GM18873 (cell line): ENCODE results near the gene JPH2.
"Not testable (repeated sequence)": the region's sequence is repeated elsewhere in the genome, so short reads cannot be mapped to it uniquely, and the experiment has no call there.

Source experiments
- ATAC-seq: cut with Tn5 transposase; IDR thresholded peaks from one replicate; pipeline ENCODE4 v1.9.1; 2021; ENCODE audit warnings: mild to moderate bottlenecking, moderate library complexity, moderate number of reproducible peaks; ENCODE audit not compliant: unreplicated experiment, low FRiP score

The JPH2 gene

DNA sequence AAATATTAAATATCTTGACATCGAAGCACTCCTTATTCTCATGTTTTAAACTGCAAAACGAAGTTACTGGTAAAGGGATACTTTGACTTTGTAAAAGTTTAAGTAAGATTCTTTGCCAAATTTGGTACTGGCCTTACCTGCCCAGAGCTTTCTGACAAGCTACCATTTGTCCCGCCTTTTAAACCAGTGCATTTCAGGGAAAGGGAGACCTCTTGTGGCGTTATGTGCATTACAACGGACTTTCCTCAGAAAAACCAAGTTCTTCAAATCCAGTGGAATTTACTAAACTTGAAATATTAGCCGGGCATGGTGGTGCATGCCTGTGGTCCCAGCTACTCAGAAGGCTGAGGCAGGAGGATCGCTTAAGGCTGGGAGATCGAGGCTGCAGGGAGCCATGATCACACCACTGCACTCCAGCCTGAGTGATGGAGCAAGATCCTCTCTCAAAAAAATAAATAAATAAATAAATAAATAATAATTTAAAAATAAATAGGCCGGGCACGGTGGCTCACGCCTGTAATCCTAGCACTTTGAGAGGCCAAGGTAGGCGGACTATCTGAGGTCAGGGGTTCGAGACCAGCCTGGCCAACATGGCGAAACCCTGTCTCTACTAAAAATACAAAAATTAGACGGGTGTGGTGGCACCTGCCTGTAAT is 3.3 kb upstream of the JPH2 start:
- ATAC-seq: not testable (repeated sequence)

DNA sequence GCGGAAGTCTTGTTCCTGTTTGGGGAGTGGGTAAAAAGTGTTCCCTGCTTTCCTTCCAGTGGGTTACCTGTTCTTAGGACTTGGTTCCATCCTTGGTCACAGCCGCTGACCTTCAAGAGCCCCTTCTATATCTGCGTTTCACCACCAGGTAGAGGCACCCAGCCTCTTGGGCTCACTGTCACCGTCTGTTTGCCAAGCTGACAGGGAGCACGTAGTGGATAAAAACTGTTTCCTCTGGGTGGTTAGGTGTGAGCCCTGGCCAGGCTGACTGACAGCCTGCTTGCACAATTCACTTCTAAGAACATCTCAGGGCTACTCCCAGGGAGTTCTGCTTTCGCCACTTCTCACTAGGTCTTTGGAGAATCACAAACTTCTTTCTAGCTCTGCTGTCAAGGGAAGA is 1.8 kb upstream of the JPH2 start:
- no peak for ATAC-seq

DNA sequence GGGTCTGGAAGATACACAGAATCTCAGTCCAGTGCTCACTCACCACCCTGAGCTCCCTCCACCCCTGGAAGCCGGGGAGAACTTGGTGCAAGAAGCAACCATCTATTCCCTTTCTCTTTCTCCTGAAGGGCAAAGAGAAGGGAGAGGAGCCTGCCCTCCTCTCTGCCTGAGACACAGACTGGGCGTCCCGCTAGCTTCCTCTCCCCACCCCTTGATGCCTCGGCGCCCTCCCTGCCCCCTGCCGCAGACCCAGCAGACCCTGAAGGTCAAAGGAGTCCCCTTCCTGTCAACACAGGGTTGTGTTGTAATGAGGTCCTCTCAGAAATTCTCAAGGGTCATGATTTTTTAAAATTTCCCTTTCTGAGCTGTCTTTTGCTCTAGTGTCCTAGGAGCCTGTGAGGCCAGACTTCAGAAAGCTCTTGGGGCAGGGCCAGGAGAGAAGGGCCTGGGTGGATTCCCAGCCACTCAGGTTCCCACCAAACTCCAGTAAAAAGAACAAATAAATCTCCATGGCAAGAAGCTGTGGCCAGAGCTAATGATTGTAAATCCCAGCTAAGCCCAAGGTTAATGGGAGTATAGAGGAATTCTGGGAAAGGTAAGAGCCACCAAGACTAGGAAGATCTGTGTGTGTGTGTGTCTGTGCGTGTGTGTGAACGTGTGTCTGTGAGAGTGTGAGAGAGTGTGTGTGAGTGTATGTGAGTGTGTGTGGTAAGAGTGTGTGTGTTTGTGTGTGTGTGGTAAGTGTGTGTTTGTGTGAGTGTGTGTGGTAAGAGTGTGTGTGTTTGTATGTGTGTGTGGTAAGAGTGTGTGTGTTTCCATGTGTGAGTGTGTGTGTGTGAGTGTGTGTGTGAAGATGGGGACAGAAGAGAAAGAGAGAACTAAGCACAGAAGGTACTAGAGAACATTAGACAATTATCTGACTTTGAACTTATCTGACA is 1.1 kb upstream of the JPH2 start:
- no peak for ATAC-seq

DNA sequence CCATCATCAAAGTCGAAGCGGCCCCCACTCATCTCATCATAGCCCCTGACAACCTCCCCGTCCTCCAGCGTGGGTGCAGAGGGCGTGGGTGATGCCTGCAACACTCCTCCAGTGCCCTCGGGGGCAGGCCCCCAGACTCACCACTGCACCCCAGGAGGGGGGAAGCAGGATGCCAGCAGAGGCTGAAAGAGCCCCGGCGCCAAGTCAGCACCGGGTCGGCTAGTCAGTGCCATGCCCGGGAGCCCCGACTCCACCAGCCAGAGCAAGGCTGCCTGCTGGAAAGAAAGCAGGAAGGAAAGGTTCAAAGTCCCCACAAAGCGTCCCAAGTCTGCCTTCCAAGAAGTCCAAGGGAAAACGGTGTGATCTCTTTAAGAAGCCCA is 324 bp downstream of the JPH2 start:
- ATAC-seq: no peak

DNA sequence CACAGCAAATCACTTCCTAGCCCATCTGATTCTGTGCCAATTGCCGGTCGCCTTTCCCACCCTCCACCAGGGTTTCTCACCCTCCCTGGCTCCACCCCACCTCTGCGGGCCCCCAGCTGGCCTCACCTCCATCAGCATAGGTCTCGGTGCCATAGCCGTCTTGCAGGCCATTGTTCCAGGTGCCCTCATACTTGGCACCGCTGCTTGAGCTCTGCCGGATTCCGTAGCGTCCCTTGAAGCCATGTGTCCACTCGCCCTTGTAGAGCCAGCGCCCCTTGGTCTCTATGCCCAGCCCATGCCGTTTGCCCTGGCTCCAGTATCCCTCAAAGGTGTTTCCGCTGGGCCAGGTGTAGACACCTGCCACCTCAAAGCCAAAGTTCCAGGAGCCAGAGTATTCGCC is 787 bp downstream of the JPH2 start:
- ATAC-seq: no peak

DNA sequence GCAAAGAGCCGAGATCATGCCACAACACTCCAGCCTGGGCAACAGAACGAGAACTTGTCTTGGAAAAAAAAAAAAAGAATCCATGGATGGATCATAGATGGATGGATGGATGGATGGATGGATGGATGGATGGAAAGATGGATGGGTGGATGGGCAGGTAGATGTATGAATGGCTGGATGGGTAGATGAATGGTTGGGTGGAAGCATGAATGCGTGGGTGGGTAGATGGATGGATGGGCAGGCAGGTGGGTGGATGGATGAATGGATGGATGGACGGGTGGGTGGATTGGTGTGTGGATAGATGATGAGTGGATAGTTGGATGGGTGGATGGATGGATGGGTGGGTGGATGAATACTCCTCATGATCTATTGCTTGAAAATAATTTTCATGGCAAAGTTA is 1.4 kb downstream of the JPH2 start:
- no peak for ATAC-seq

DNA sequence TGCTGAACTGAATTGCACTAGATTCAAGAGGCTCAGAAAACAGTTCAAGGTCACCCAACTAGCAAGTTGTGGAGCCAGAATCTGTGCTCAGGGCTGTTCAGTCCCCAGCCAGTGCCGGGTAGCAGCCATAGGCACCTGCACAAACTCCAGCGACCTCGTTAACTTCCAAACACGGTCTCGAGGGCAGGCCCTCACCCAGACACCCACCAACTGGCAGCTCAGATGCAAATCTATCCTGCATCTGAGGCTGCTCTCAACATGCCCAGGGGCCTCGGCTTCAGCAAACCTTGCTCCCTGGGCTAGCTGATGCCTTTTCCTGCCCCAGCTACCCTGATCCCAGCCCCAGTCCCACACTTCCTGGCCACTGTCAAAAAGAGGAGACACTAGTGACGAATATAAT is 3.7 kb downstream of the JPH2 start:
- no peak for ATAC-seq

DNA sequence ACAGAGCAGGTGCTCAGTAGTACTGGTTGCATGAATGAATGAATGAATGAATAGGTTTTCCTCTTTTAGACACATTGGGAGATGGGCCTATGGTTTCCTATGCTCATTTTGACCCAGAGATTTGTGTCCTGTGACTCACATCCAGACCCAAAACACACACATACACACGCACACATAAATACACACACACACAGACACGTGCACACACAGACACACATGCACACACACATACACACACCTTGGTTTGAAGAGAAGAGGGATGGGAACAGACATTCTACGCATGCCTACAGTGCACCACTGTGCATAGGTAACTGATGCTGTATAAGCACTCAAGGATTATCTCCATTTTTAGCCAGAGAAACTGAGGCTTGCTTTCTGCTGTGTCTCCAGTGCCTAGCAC is 4.1 kb downstream of the JPH2 start:
- no peak for ATAC-seq

DNA sequence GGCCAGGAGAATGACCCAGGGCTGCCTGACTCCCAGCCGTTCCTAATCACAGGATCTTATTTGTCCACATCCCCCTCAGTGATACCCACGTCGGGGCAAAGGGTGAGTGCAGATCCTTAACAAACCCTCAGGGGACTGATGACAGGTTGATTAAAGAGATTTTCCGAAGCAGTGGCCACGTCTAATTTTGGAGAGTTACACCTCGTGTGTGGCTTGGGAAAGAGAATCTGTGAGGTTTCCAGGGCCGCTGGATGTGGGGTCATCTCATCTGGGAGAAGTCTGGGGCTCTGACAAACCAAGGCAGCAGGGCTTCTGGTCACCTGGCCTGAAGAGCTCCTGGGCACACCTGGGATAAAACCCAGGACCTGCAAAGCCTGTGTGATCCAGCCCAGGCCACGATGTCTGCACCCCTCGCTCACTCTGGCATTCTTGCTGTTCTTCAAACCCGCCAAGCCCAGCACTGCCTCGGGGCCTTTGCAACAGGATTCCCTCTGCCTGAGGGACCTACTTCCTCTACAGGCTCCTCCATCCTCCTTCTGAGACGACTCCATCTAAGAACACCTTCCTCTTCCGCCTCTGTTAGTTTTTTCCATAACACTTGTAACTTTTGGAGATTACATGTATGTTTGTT is 4.7 kb downstream of the JPH2 start:
- ATAC-seq: no peak

DNA sequence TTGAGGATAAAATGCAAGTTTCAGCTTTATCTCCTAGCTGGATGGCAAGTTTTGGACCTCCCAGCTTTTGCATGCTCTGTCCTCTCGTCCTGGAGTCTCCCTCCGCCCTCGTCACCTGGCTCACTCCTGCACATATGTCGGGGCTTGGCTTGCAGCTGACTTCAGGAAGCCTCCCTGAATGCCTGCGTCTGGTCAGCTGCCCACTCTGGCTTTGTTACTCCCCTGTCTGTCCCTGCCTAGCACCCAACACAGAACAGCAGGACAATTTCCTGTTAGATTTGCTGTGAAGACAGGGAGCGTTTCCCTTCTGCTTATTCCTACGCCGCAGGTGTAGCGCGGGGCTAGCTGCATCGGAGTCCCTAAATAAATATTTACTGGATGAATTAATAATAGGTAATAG is 5.4 kb downstream of the JPH2 start:
- no peak for ATAC-seq

DNA sequence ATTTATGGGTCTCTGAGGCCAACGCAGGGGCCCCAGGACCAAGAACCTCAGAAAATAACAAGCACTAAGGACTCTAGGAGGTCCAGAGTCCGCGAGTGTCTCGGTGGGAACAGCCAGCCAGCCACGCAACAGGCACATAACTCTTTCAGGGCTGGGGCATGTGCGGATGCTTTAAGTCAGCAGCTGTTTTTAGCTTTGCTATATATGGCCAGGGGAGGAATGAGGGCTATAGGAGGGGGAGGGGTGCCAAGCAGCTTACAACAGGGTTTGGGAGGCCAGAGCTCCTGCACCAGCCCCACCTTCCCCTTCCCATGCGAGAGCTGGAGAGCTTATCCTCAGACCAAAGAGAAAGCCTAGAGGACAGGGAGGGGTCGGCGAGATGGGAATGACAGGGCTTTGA is 6.2 kb downstream of the JPH2 start:
- no peak for ATAC-seq

DNA sequence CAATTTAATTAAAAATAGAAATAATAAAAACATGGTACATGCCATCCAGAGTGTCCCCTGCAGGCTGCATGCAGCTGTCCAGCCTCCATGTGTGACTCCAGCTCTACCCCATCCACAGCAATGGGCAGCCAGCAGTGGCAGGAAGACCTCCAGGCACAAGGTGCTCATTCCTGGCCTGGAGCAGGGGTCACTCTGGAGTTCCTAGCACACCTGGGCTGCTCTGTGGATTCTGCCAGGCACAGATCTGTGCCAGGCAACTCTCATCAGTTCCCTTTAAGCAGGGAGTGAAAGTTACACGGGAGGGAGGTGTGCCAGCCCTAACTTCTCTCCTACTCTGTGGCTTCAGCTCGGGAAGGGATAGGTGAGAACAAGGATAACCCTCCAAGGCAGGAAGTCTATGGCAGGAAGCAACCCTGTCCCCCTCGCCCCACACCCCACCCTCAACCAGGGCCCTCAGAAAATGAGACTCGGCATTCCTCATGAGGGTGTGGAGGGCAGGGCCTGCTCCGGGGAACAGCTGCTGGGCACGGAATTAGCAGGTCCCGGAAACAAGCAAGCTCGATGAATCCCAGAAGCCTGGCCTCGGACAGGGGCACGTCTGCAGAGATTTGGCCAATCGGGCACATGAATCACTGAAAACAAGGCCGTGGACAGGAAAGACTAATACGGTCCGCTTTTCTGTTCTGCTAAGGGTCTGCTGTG is 10.0 kb downstream of the JPH2 start:
- ATAC-seq: no peak

DNA sequence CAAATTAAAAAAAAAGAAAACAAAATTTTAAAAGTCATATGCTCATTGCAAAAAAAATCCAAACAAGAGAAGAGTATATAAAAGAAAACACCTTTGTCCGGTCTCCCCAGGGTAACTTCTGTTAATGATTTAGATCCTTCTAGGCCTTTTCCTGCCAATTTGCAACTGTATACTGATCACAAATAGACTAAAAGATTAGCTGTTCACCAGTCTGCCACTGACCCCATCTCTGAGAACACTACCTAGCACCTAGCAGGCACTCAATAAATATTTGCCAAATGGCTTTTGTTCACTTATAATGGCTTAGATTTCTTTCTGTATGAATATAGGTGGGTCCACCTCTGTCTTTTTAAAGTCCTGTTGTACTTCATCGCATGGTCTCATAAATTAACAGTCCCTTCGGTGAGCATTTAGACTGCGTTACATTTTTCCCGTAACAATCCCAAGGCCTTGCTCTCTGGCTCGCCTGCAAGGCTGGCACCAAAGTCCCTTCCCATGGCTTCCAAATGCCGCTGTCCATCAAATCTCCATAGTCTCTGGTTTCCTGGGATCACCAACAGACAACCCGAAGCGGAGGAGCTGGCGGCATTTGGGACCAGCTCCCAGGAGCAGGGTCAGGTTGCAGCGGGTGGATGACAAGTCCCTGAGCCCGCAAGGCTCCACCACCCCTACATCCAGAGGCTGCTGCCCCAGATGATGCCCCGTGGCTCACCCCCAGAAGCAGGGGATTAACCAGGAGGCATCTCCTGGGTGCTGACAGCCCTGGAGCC is 11.8 kb downstream of the JPH2 start:
- ATAC-seq: no peak

DNA sequence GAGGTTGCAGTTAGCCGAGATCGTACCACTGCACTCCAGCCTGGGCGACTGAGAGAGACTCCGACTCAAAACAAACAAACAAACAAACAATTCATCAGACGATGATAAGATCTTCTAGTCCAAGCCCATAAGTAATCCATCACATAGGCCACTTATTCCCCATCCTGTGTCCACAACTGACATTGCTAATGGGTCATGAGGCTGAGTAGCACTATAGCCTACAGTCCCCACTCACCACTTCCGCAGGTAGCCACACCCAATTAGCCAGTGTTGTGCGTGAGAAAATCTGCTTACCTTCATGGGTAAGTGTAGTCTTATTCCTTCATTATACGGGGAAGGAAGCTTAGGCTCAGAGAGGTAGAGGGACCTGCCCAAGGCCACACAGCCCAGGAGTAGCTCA is 13.1 kb downstream of the JPH2 start:
- no peak for ATAC-seq

DNA sequence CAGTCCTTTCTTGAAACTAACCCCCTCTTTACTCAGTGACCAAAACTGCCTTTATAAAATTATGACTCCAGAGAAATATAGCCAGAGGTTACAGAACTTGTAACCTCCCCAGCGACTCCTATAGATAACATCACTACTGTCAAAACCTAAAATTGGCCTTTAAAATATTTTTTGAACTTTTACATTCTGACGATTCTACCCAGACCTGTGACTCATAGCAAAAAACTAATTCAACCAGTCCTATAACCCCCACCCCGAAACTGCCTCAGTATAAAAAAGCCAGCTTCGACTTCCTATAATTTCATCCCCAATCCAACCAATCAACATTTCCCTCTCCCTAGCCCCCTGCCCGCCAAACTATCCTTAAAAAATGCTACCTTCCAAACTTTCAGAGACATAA is 13.9 kb downstream of the JPH2 start:
- no peak for ATAC-seq

DNA sequence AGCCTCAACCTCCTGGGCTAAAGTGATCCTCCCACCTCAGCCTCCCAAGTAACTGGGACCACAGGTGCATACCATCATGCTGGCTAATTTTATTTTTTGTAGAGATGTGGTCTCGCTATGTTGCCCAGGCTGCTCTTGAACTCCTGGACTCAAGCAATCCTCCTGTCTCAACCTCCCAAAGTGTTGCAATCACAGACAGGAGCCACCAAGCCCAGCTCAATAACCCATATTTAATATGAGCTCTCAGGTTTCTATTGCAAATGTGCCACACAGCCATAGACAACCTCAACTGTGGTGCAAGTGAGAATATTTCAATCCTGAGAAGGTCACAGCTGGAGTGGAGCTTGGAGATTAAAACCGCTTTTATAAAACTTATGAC is 14.4 kb downstream of the JPH2 start:
- no peak for ATAC-seq

DNA sequence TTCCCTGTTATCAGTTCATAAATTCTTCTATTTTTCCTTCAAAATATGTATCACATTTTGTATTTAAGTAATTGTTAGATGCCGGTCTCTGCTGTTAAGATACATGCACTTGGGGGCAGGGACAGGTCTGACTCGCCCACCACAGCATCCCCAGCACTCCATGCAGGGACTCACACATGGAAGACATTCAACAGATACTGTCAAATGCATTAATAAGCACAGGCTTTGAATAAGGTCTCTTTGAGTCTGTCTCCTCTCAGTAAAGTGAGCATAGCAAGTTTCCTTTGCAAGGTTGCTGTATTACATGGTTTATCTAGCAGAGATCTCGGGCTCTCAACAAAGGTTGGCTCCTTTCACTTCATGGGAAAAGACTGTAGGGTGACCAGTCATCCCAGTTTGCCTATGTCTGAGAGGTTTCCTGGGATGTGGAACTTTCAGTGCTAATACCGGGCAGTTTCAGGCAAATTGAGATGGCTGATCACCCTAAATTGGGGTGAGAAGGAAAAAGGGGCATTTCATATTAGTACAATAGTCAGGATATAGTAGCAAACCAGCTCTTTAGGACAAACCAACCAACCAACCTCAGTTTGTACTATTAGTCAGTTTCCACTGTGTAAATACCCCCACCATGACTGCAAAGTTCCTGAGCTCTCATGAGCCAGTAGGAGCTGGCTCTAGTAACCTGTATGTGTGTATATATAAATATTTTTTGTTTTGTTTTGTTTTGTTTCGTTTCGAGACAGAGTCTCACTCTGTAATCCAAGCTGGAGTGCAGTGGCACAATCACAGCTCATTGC is 15.0 kb downstream of the JPH2 start:
- ATAC-seq: no peak

DNA sequence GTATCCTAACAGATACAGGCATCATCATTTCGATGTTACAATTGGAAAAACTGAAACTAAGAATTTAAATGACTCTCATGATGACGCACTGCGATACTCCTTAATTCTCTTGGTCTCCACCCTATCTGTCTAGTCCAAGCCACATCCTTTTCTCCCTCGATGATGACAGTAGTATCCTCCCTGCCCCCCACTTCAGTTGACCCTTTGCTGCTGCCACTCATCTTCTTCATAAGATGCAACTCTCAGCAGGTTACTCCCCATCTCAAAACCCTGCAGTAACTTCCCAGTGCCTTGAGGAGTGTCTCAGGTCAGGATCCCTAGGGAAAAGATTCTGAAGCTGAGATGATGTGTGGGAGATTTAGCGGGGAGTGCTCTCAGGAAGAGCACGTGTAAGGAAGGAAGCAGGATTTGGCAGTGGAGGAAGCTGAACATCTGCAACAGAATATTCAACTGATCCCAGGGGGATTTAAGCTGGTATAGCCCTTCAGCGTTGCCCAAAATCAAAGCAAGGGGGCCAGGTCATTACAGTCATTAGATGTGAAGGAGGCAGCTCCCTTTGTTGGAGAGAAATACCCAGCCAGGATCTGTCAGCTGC is 16.1 kb downstream of the JPH2 start:
- ATAC-seq: no peak

DNA sequence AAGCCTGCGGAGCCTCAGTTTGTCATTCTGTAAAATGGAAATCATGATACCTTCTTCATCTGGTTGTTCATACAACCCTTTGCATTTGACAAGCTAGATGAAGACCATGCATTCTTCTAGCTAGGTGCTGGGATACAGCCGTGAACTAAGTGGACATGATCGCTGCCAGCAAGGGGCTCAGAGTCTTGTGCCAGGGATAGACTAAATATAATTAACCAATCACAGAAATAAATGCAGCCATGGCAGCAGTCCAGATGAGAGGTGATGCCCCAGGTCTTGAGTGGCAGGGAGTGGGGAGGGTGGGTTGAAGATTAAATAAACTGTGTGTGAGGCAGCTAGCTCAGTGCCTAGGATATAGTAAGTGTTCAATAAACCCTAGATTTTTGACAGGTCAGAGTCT is 19.3 kb downstream of the JPH2 start:
- ATAC-seq: no peak
